HG02588 (cell line): ENCODE results near the gene CYP8B1.

Source experiments
- ATAC-seq: cut with Tn5 transposase; IDR thresholded peaks from one replicate; pipeline ENCODE4 v1.9.1; 2021; ENCODE audit warnings: mild to moderate bottlenecking, moderate library complexity; ENCODE audit not compliant: unreplicated experiment

Gene CYP8B1

DNA sequence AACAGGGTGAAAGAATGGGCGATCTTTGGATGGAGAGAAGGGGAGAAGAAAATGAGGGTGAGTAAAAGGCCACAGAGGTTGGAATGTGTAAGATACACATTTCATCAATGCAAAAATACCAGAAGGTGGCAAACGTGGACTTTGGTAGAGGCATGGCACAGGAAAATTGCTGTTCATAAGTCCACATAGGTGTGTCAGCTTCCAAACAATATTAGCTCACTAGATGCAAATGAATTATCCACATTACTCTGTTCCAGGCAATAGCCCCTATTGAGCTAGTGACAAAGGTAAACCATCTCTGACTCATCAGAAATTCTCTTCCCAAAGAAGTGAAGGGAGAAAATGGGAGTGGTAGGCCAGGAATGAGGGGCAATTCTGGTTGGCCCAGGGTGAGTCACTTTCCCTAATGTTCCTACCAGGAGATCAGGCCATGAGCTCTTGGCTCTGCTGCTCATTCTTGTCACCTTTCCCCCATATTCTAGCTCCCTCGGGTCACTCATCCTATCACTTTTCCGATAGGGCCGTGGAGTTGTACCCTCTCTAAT lies 46.5 kb downstream of the CYP8B1 start:
- ATAC-seq, result no peak

DNA sequence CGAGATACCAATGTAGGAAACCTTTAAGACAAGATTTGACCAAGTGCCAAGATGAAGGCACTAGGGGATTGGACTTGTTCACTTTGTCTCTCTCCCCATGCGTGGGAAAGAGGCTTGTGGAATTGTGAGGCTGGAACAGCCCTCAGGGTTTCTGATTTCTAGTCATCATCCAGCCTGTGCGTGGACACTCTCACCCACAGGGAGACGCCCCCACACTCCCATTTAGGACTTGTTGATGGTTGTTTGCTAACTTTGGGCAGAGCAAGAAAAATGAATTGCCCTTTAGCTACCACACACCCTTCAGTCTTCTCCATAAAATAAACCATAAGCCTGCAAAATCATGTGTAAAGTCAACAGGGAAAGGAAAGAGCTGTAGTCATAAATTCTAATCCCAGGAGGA lies 48.0 kb downstream of the CYP8B1 start:
- ATAC-seq, result no peak

DNA sequence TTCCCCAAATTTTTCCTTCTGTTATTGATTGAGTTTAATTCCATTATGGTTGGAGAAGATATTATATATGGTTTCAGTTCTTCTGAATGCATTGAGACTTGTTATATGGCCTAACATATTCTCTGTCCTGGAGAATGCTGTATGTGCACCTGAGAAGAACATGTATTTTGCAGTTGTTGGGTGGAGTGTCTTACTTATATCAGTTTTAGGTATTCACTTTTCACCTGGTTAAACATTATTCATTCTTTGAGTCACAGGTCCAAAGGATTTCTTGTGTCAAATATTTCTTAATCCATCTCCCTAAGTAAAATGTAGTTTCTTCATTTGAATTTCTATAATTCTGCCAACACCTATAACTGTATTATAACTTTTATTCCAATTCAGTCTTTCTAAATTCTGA lies 48.7 kb downstream of the CYP8B1 start:
- no peak for ATAC-seq

DNA sequence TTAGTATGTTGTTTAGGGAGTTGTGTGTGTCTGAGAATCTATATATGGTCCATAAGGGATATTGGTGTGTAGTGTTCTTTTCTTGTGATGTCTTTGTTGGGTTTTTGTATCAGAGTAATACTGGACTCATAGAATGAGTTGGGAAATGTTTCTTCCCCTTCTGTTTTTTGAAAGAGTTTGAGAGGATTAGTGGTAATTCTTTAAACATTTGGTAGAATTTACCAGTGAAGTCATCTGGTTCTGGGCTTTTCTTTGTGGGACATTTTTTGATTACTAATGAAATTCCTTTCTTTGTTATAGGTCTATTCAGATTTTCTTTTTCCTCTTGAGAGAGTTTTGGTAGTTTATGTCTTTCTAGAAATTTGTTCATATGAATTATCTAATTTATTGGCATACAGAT lies 49.5 kb downstream of the CYP8B1 start:
- ATAC-seq, result no peak

DNA sequence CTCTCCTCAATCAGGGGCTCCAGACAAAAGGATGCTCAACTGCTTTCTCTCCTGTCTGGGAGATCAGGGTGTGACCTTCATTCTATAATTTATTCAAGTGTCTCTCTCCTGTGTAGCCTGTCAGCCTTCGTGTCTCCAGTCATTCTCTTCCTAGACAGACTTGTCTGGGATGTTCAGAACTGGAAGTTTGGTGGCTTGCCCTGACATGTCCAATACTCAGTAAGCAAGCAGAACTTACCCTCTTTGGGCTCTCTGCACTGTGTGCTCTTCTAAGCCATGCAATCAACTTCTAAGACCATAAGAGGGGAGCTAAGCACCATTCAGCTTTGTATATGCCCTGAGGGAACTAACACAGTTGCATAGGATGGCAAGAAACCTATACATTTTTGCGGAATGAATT lies 52.3 kb downstream of the CYP8B1 start:
- no peak for ATAC-seq

DNA sequence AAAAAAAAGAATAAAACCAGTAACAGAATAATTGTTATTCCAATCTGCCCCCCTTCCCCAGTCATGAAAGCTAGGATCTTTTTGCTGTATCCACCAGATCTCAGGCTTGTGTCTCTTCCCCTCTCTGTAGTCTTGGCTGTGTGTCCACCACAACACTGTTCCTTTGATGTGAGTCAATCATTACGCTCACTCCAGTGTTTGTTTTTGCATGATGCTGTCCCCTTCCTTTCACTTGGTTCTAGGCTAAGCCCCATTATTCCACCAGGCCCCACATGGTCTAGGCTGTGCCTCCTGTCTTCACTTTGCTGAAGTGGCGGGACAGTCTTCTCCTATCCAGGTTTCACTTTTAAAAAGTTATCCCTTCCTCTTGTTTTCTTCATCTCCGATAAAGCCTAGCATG lies 52.9 kb downstream of the CYP8B1 start:
- no peak for ATAC-seq
